ENCODE results near the gene CRYGA. TPM values are rescaled to one million over a fixed set of nuclear protein-coding genes. Genes with fewer than 3 reads are reported as not detected.
"Not testable (repeated sequence)": the region's sequence is repeated elsewhere in the genome, so short reads cannot be mapped to it uniquely, and the experiment has no call there.

CRYGA gene
- total and polyA plus RNA-seq, 4 donors, result 0.36 to 0.43 TPM; not detected in 2

GRCh38 chr2:208146006-208146405, 17.4 kb downstream of the CRYGA start, which contains the start of gene CRYGB:
CRYGB (minus strand) TSS chr2:208146158; CDS start chr2:208146120, 38 bp downstream.
- WGBS (ENCODE audit: insufficient coverage), result 76% methylated on average over 3 of the region's 6 CpGs
- Histone ChIP-seq H3K4me3 (ENCODE audit: low read depth, low read length) (no peak within 1 kb of the TSS), H3K27me3 (ENCODE audit: control insufficient read depth, insufficient read depth, low read length) (no peaks in the 10 kb centered on the region), H3K9me3 (ENCODE audit: control insufficient read depth, insufficient read depth, low read length) (no peaks in the 10 kb centered on the region), H3K36me3 (ENCODE audit: control insufficient read depth, insufficient read depth, low read length) (no peaks in the 10 kb centered on the region), H3K27ac (ENCODE audit: low read depth, low read length) (no peak within 1 kb of the TSS), H3K4me1 (ENCODE audit: control insufficient read depth, insufficient read depth, low read length) (peaks cover 2% of the 10 kb centered on the region)
- no peak for DNase-seq (ENCODE audit: low read depth in 4 of 6, low spot score in 6 of 6)

GRCh38 chr2:208142925-208143799, 20.2 kb downstream of the CRYGA start:
- WGBS (ENCODE audit: insufficient coverage), result 64% methylated on average over 5 of the region's 14 CpGs
- no peak overlapping the region for H3K4me3 ChIP-seq (ENCODE audit: low read depth, low read length)
- no peaks in the 10 kb centered on the region for H3K9me3 ChIP-seq (ENCODE audit: control insufficient read depth, insufficient read depth, low read length)

GRCh38 chr2:208142240-208142924, 21.0 kb downstream of the CRYGA start:
- H3K27ac ChIP-seq (ENCODE audit: low read depth, low read length), result no peak overlapping the region
- no peak overlapping the region for H3K4me3 ChIP-seq (ENCODE audit: low read depth, low read length)
- H3K27me3 ChIP-seq (ENCODE audit: control insufficient read depth, insufficient read depth, low read length), result no peaks in the 10 kb centered on the region
- H3K9me3 ChIP-seq (ENCODE audit: control insufficient read depth, insufficient read depth, low read length), result no peaks in the 10 kb centered on the region
- peak in 2 of 6 donors; percentile 60 to 85 for DNase-seq (ENCODE audit: low read depth in 4 of 6, low spot score in 6 of 6)
- H3K36me3 ChIP-seq (ENCODE audit: control insufficient read depth, insufficient read depth, low read length), result no peaks in the 10 kb centered on the region
- WGBS (ENCODE audit: insufficient coverage), result 28% methylated on average over 4 of the region's 8 CpGs
- peaks cover 2% of the 10 kb centered on the region for H3K4me1 ChIP-seq (ENCODE audit: control insufficient read depth, insufficient read depth, low read length)

More at GRCh38 chr2:208142925-208143799, 20.2 kb downstream of the CRYGA start:
- no peak for DNase-seq (ENCODE audit: low read depth in 4 of 6, low spot score in 6 of 6)
- Histone ChIP-seq H3K27ac (ENCODE audit: low read depth, low read length) (no peak overlapping the region), H3K36me3 (ENCODE audit: control insufficient read depth, insufficient read depth, low read length) (no peaks in the 10 kb centered on the region), H3K27me3 (ENCODE audit: control insufficient read depth, insufficient read depth, low read length) (no peaks in the 10 kb centered on the region), H3K4me1 (ENCODE audit: control insufficient read depth, insufficient read depth, low read length) (peaks cover 2% of the 10 kb centered on the region)

GRCh38 chr2:208139447-208139846, 23.9 kb downstream of the CRYGA start:
- H3K27me3 ChIP-seq (ENCODE audit: control insufficient read depth, insufficient read depth, low read length), result no peaks in the 10 kb centered on the region
- no peaks in the 10 kb centered on the region for H3K36me3 ChIP-seq (ENCODE audit: control insufficient read depth, insufficient read depth, low read length)
- no peak for DNase-seq (ENCODE audit: low read depth in 4 of 6, low spot score in 6 of 6)
- no peak overlapping the region for H3K27ac ChIP-seq (ENCODE audit: low read depth, low read length)
- peaks cover 9% of the 10 kb centered on the region for H3K4me1 ChIP-seq (ENCODE audit: control insufficient read depth, insufficient read depth, low read length)
- no peak overlapping the region for H3K4me3 ChIP-seq (ENCODE audit: low read depth, low read length)
- 94% methylated on average over 18 of the region's 18 CpGs for WGBS (ENCODE audit: insufficient coverage)
- H3K9me3 ChIP-seq (ENCODE audit: control insufficient read depth, insufficient read depth, low read length), result no peaks in the 10 kb centered on the region

GRCh38 chr2:208138334-208138733, 25.1 kb downstream of the CRYGA start:
- WGBS (ENCODE audit: insufficient coverage), result 100% methylated on average over 3 of the region's 7 CpGs
- H3K4me3 ChIP-seq (ENCODE audit: low read depth, low read length); H3K4me1 ChIP-seq (ENCODE audit: control insufficient read depth, insufficient read depth, low read length); H3K9me3 ChIP-seq (ENCODE audit: control insufficient read depth, insufficient read depth, low read length); DNase-seq (ENCODE audit: low read depth in 4 of 6, low spot score in 6 of 6); H3K27me3 ChIP-seq (ENCODE audit: control insufficient read depth, insufficient read depth, low read length); H3K36me3 ChIP-seq (ENCODE audit: control insufficient read depth, insufficient read depth, low read length); H3K27ac ChIP-seq (ENCODE audit: low read depth, low read length): not testable (repeated sequence)

GRCh38 chr2:208136716-208137094, 26.7 kb downstream of the CRYGA start:
- Histone ChIP-seq H3K27me3 (ENCODE audit: control insufficient read depth, insufficient read depth, low read length) (no peaks in the 10 kb centered on the region), H3K9me3 (ENCODE audit: control insufficient read depth, insufficient read depth, low read length) (no peaks in the 10 kb centered on the region), H3K36me3 (ENCODE audit: control insufficient read depth, insufficient read depth, low read length) (no peaks in the 10 kb centered on the region), H3K27ac (ENCODE audit: low read depth, low read length) (no peak overlapping the region), H3K4me3 (ENCODE audit: low read depth, low read length) (no peak overlapping the region), H3K4me1 (ENCODE audit: control insufficient read depth, insufficient read depth, low read length) (peaks cover 7% of the 10 kb centered on the region)
- WGBS (ENCODE audit: insufficient coverage), result 88% methylated on average over 2 of the region's 2 CpGs
- no peak for DNase-seq (ENCODE audit: low read depth in 4 of 6, low spot score in 6 of 6)

GRCh38 chr2:208135794-208136715, 27.3 kb downstream of the CRYGA start:
- H3K27me3 ChIP-seq (ENCODE audit: control insufficient read depth, insufficient read depth, low read length), result no peaks in the 10 kb centered on the region
- peaks cover 7% of the 10 kb centered on the region for H3K4me1 ChIP-seq (ENCODE audit: control insufficient read depth, insufficient read depth, low read length)
- DNase-seq (ENCODE audit: low read depth in 4 of 6, low spot score in 6 of 6), result no peak
- 76% methylated on average over 7 of the region's 11 CpGs for WGBS (ENCODE audit: insufficient coverage)
- H3K27ac ChIP-seq (ENCODE audit: low read depth, low read length), result no peak overlapping the region
- no peaks in the 10 kb centered on the region for H3K9me3 ChIP-seq (ENCODE audit: control insufficient read depth, insufficient read depth, low read length)
- no peak overlapping the region for H3K4me3 ChIP-seq (ENCODE audit: low read depth, low read length)
- H3K36me3 ChIP-seq (ENCODE audit: control insufficient read depth, insufficient read depth, low read length), result no peaks in the 10 kb centered on the region

GRCh38 chr2:208134928-208135586, 28.3 kb downstream of the CRYGA start:
- H3K27ac ChIP-seq (ENCODE audit: low read depth, low read length), result no peak overlapping the region
- 49% methylated on average over 4 of the region's 8 CpGs for WGBS (ENCODE audit: insufficient coverage)
- H3K36me3 ChIP-seq (ENCODE audit: control insufficient read depth, insufficient read depth, low read length), result no peaks in the 10 kb centered on the region
- peaks cover 7% of the 10 kb centered on the region for H3K4me1 ChIP-seq (ENCODE audit: control insufficient read depth, insufficient read depth, low read length)
- no peaks in the 10 kb centered on the region for H3K27me3 ChIP-seq (ENCODE audit: control insufficient read depth, insufficient read depth, low read length)
- no peaks in the 10 kb centered on the region for H3K9me3 ChIP-seq (ENCODE audit: control insufficient read depth, insufficient read depth, low read length)
- no peak for DNase-seq (ENCODE audit: low read depth in 4 of 6, low spot score in 6 of 6)
- H3K4me3 ChIP-seq (ENCODE audit: low read depth, low read length), result no peak overlapping the region

GRCh38 chr2:208130712-208131110, 32.7 kb downstream of the CRYGA start:
- Histone ChIP-seq H3K36me3 (ENCODE audit: control insufficient read depth, insufficient read depth, low read length) (no peaks in the 10 kb centered on the region), H3K27me3 (ENCODE audit: control insufficient read depth, insufficient read depth, low read length) (no peaks in the 10 kb centered on the region), H3K9me3 (ENCODE audit: control insufficient read depth, insufficient read depth, low read length) (no peaks in the 10 kb centered on the region), H3K27ac (ENCODE audit: low read depth, low read length) (no peak overlapping the region), H3K4me1 (ENCODE audit: control insufficient read depth, insufficient read depth, low read length) (peaks cover 4% of the 10 kb centered on the region), H3K4me3 (ENCODE audit: low read depth, low read length) (no peak overlapping the region)
- 87% methylated on average over 5 of the region's 6 CpGs for WGBS (ENCODE audit: insufficient coverage)
- DNase-seq (ENCODE audit: low read depth in 4 of 6, low spot score in 6 of 6), result no peak
